Measurements from ENCODE around the gene GNG2.
"Not testable (repeated sequence)": the region's sequence is repeated elsewhere in the genome, so short reads cannot be mapped to it uniquely, and the experiment has no call there.

Gene GNG2

DNA sequence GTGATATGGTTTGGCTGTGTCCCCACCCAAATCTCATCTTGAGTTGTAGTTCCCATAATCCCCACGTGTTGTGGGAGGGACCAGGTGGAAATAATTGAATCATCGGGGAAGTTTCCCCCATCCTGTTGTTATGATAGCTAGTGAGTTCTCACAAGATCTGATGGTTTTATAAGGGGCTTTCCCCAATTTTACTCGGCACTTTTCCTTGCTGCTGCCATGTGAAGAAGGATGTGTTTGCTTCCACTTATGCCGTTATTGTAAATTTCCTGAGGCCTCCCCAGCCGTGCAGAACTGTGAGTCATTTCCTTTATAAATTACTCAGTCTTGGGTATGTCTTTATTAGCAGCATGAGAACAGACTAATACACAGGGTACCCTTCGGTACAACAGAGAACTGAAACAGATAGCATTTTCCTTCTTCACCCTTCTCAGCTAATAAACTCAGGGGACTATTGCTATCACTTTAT lies 45.3 kb downstream of the GNG2 start:
- H3K9me3 ChIP-seq (ENCODE audit: control insufficient read depth, insufficient read depth, low read length); H3K4me1 ChIP-seq (ENCODE audit: control insufficient read depth, insufficient read depth, low read length); H3K36me3 ChIP-seq (ENCODE audit: control insufficient read depth, insufficient read depth, low read length); H3K4me3 ChIP-seq (ENCODE audit: low read depth, low read length); H3K27me3 ChIP-seq (ENCODE audit: control insufficient read depth, insufficient read depth, low read length); H3K9ac ChIP-seq (ENCODE audit: low read depth, low read length): not testable (repeated sequence)

DNA sequence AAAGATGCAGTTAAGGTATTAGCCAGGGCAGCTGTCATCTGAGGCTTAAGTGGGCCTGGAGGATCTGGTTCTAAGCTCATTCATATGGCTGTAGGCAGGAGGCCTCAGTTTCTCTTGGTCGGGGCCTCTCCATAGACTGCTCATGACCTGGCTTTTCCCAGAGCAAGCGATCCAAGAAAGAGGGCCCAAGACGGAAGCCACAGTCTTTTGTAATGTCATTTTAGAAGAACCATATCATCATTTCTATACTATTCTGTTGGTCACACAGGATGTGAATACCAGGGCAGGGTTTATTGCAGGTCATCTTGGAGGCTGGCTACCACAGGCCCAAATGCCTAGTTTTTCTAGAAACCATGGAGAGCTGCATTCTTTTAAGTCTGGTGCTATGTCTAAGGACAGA lies 47.7 kb downstream of the GNG2 start:
- Histone ChIP-seq H3K36me3 (ENCODE audit: control insufficient read depth, insufficient read depth, low read length) (no peaks in the 10 kb centered on the region), H3K4me1 (ENCODE audit: control insufficient read depth, insufficient read depth, low read length) (peaks cover 2% of the 10 kb centered on the region), H3K27me3 (ENCODE audit: control insufficient read depth, insufficient read depth, low read length) (no peaks in the 10 kb centered on the region), H3K9ac (ENCODE audit: low read depth, low read length) (no peak overlapping the region), H3K9me3 (ENCODE audit: control insufficient read depth, insufficient read depth, low read length) (no peaks in the 10 kb centered on the region), H3K4me3 (ENCODE audit: low read depth, low read length) (no peak overlapping the region)

DNA sequence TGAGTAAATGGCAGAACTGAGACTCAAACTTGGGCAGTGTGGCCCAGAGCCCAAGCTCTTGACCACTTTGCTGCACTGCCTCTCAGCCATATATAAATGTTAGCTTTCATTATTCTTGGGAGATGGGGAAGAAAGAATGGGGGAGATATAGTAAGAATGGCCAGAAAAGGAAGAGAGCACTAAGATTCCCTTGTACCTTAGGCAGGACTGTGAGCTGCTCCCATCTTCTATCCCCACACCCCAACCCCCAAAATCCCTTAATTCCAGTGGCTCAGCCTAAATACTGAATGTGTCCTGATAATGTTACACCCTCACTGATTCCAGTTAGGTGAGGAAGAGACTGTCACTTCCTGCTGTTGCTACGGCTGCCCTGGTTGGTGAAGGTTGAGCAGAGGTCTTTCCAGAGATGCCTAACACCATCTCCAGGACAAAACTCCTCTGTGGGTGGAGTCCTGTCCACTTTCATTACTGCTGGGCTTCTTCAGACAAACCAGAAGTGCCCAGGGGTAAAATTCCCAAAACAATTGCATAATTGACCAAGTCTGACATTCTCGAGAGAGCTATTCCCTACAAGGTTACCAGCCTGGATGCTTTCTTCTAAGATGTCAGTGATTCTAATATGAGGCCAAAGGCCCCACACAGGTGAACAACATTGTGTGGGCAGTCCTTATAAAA lies 51.8 kb downstream of the GNG2 start:
- no peaks in the 10 kb centered on the region for H3K27me3 ChIP-seq (ENCODE audit: control insufficient read depth, insufficient read depth, low read length)
- H3K4me3 ChIP-seq (ENCODE audit: low read depth, low read length) = no peak overlapping the region
- no peak overlapping the region for H3K9ac ChIP-seq (ENCODE audit: low read depth, low read length)
- no peaks in the 10 kb centered on the region for H3K9me3 ChIP-seq (ENCODE audit: control insufficient read depth, insufficient read depth, low read length)
- H3K4me1 ChIP-seq (ENCODE audit: control insufficient read depth, insufficient read depth, low read length) = peaks cover 2% of the 10 kb centered on the region
- no peaks in the 10 kb centered on the region for H3K36me3 ChIP-seq (ENCODE audit: control insufficient read depth, insufficient read depth, low read length)

DNA sequence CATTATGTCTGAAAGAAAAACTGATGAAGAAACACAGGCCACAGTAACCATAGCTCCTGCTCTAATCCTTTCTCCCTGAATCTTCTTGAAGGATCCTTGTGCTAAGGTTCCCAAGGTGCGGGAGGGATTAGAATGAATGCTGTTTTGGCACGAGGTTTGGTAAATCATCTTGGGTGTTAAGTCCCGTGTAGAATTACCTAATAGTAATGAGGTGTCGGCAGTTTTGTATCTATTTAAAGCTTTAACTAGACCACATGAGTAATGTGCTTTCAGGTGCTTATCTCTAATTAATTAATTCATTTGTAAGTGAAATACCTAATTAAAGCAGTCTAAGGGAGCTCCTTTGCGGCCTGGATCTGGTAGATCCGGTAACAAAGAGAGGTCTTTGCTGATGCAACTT lies 53.9 kb downstream of the GNG2 start:
- no peaks in the 10 kb centered on the region for H3K9me3 ChIP-seq (ENCODE audit: control insufficient read depth, insufficient read depth, low read length)

GRCh38 chr14:51917193-51917592 lies 56.8 kb downstream of the GNG2 start:
- Histone ChIP-seq H3K9ac (ENCODE audit: low read depth, low read length) (no peak overlapping the region), H3K27me3 (ENCODE audit: control insufficient read depth, insufficient read depth, low read length) (no peaks in the 10 kb centered on the region), H3K4me1 (ENCODE audit: control insufficient read depth, insufficient read depth, low read length) (no peaks in the 10 kb centered on the region), H3K9me3 (ENCODE audit: control insufficient read depth, insufficient read depth, low read length) (no peaks in the 10 kb centered on the region), H3K36me3 (ENCODE audit: control insufficient read depth, insufficient read depth, low read length) (no peaks in the 10 kb centered on the region), H3K4me3 (ENCODE audit: low read depth, low read length) (no peak overlapping the region)

More for the DNA sequence above, 53.9 kb downstream of the GNG2 start:
- no peak overlapping the region for H3K4me3 ChIP-seq (ENCODE audit: low read depth, low read length)
- H3K9ac ChIP-seq (ENCODE audit: low read depth, low read length) = no peak overlapping the region
- no peaks in the 10 kb centered on the region for H3K36me3 ChIP-seq (ENCODE audit: control insufficient read depth, insufficient read depth, low read length)
- H3K27me3 ChIP-seq (ENCODE audit: control insufficient read depth, insufficient read depth, low read length) = no peaks in the 10 kb centered on the region
- H3K4me1 ChIP-seq (ENCODE audit: control insufficient read depth, insufficient read depth, low read length) = peaks cover 2% of the 10 kb centered on the region

DNA sequence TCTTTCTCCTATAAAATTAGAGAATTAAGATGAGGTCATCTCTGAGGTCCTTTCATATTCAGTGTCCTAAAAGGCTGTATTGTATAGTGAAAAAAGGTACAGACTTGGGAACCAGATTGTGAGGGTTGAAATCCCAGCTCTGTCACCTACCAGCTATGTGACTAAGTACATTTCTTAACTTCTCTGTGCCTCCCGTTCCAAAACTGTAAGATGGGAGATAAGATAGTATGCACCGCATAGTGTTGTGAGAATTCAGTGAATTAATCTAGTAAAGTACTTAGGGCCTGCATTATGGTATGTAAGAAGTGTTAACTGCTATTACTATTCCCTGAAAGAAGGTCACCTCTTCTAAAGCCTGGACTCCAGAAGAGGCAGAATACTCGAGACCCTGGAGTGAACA lies 60.6 kb downstream of the GNG2 start:
- Histone ChIP-seq H3K4me3 (ENCODE audit: low read depth, low read length) (no peak overlapping the region), H3K36me3 (ENCODE audit: control insufficient read depth, insufficient read depth, low read length) (no peaks in the 10 kb centered on the region), H3K9me3 (ENCODE audit: control insufficient read depth, insufficient read depth, low read length) (no peaks in the 10 kb centered on the region), H3K27me3 (ENCODE audit: control insufficient read depth, insufficient read depth, low read length) (no peaks in the 10 kb centered on the region), H3K4me1 (ENCODE audit: control insufficient read depth, insufficient read depth, low read length) (no peaks in the 10 kb centered on the region), H3K9ac (ENCODE audit: low read depth, low read length) (no peak overlapping the region)

DNA sequence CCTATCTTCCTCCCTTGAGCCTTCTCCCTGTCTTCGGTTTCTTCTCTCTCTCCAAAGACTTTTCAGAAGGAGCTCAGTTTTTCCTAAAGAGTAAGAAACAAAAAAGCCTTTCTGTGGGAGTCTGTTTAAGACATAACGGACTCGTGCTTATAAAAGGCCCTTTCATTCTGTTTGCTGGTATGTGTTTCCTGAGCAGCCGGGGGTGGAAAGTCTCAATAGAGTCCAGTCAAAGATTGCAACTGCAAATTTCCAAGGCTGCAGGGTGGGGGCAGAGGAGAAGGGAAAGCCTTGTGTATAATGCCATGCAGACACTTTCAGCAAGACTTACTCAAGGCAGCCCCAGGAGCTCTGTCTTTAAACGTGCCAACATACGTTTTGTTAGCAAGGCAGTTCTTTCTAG lies 62.2 kb downstream of the GNG2 start:
- no peaks in the 10 kb centered on the region for H3K4me1 ChIP-seq (ENCODE audit: control insufficient read depth, insufficient read depth, low read length)
- H3K9me3 ChIP-seq (ENCODE audit: control insufficient read depth, insufficient read depth, low read length) = no peaks in the 10 kb centered on the region
- H3K27me3 ChIP-seq (ENCODE audit: control insufficient read depth, insufficient read depth, low read length) = no peaks in the 10 kb centered on the region
- H3K9ac ChIP-seq (ENCODE audit: low read depth, low read length) = no peak overlapping the region
- H3K4me3 ChIP-seq (ENCODE audit: low read depth, low read length) = no peak overlapping the region
- no peaks in the 10 kb centered on the region for H3K36me3 ChIP-seq (ENCODE audit: control insufficient read depth, insufficient read depth, low read length)

DNA sequence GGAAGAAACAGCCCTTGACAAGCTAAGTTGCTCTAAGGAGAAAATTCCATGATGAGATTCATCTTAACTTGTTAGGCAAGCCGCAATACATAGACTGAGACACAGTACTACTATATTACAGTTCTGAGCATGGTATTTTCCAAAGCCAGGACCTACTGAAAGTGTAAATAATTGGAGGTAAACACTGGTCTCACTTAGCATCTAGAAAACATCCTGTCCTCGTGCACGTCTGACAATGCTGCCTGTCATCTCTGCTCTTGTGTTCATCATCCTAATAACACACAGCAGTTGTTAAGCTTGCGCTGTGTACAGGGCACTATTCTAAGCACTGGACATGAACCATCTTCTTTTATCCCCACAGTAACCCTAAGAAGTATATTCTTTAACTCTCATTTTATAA lies 64.2 kb downstream of the GNG2 start:
- Histone ChIP-seq H3K27me3 (ENCODE audit: control insufficient read depth, insufficient read depth, low read length) (no peaks in the 10 kb centered on the region), H3K4me3 (ENCODE audit: low read depth, low read length) (no peak overlapping the region)

DNA sequence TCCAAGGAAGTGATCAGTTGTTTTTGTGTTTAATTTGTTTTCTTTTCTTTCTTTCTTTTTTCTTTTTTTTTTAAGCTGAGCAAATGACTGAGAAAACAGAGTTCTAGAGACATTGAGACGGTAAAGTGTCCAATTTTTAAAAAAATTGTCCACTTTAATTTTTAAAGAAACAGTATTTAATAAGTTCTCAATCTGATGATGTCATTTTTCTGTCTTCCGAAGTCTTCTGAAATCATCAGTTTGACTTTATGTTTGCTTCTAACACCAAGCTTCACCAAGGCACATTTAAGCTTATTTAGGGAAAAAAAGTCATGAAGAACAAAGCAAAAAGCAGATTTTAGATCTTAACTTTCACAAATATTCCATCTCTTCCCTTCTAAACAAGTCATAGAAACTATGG lies 65.6 kb downstream of the GNG2 start:
- Histone ChIP-seq H3K4me1 (ENCODE audit: control insufficient read depth, insufficient read depth, low read length) (no peaks in the 10 kb centered on the region), H3K9me3 (ENCODE audit: control insufficient read depth, insufficient read depth, low read length) (no peaks in the 10 kb centered on the region), H3K27me3 (ENCODE audit: control insufficient read depth, insufficient read depth, low read length) (no peaks in the 10 kb centered on the region), H3K36me3 (ENCODE audit: control insufficient read depth, insufficient read depth, low read length) (no peaks in the 10 kb centered on the region), H3K9ac (ENCODE audit: low read depth, low read length) (no peak overlapping the region), H3K4me3 (ENCODE audit: low read depth, low read length) (no peak overlapping the region)

More for the DNA sequence above, 64.2 kb downstream of the GNG2 start:
- Histone ChIP-seq H3K9me3 (ENCODE audit: control insufficient read depth, insufficient read depth, low read length) (no peaks in the 10 kb centered on the region), H3K9ac (ENCODE audit: low read depth, low read length) (no peak overlapping the region), H3K4me1 (ENCODE audit: control insufficient read depth, insufficient read depth, low read length) (no peaks in the 10 kb centered on the region), H3K36me3 (ENCODE audit: control insufficient read depth, insufficient read depth, low read length) (no peaks in the 10 kb centered on the region)

DNA sequence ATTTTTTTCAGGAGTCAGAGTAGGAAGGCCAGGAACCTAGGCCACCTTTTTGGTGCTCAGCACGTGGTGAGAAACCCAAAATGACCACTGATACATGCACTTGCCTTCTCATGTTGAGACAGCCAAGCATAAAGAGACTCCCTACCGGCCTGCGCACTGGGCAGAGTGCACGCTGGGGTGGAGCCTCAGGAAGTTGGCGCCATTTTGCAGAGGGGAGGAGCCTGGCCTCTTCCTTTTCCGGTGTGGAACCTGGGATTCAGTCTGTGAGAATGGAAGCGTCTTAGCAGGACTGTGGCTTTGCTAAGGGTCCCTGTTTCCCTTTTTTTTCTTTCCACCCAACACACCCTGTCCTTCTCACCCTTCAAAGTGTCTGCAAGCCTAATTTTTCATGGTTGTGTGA lies 66.0 kb downstream of the GNG2 start:
- no peaks in the 10 kb centered on the region for H3K36me3 ChIP-seq (ENCODE audit: control insufficient read depth, insufficient read depth, low read length)
- H3K4me3 ChIP-seq (ENCODE audit: low read depth, low read length) = no peak overlapping the region
- H3K4me1 ChIP-seq (ENCODE audit: control insufficient read depth, insufficient read depth, low read length) = no peaks in the 10 kb centered on the region
- no peak overlapping the region for H3K9ac ChIP-seq (ENCODE audit: low read depth, low read length)
- H3K9me3 ChIP-seq (ENCODE audit: control insufficient read depth, insufficient read depth, low read length) = no peaks in the 10 kb centered on the region
- no peaks in the 10 kb centered on the region for H3K27me3 ChIP-seq (ENCODE audit: control insufficient read depth, insufficient read depth, low read length)

DNA sequence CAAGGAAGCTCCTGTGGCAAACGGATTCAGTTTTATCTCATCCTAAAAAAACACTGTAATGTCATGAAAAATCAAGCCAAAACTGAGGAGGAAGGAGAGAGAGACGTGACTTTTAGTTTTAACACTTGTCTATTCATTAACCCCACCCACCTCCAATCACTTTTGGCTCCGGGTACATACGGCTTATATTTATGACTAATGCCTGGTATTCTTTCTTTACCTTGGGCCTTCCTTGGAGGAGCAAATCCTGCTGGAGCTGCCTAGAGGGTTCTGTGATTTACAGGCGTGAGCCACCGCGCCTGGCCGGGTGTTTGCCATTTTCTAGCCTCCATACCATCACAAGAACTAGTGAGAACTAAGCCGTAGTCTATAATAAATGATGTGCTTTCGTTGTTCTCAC lies 68.2 kb downstream of the GNG2 start:
- no peak overlapping the region for H3K9ac ChIP-seq (ENCODE audit: low read depth, low read length)
- H3K36me3 ChIP-seq (ENCODE audit: control insufficient read depth, insufficient read depth, low read length) = no peaks in the 10 kb centered on the region
- H3K9me3 ChIP-seq (ENCODE audit: control insufficient read depth, insufficient read depth, low read length) = no peaks in the 10 kb centered on the region
- H3K27me3 ChIP-seq (ENCODE audit: control insufficient read depth, insufficient read depth, low read length) = no peaks in the 10 kb centered on the region
- no peak overlapping the region for H3K4me3 ChIP-seq (ENCODE audit: low read depth, low read length)
- H3K4me1 ChIP-seq (ENCODE audit: control insufficient read depth, insufficient read depth, low read length) = no peaks in the 10 kb centered on the region

DNA sequence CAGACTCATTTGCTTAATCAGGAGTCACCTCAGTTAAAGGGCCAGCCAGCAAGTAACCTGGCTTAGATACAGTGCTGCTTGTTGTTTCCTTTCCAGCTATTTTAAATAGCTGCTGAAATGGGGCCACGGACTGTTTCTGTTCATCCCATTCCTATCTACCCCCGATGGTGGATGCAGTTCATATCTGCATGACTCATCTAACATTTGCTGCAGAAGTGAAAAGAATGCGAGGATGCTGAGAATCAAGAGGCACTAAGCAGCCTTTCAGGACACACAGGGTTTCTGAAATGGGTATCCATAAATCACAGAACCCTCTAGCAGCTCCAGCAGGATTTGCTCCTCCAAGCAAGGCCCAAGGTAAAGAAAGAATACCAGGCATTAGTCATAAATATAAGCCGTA lies 68.8 kb downstream of the GNG2 start:
- no peaks in the 10 kb centered on the region for H3K4me1 ChIP-seq (ENCODE audit: control insufficient read depth, insufficient read depth, low read length)
- H3K4me3 ChIP-seq (ENCODE audit: low read depth, low read length) = no peak overlapping the region
- H3K9me3 ChIP-seq (ENCODE audit: control insufficient read depth, insufficient read depth, low read length) = no peaks in the 10 kb centered on the region
- no peaks in the 10 kb centered on the region for H3K36me3 ChIP-seq (ENCODE audit: control insufficient read depth, insufficient read depth, low read length)
- no peaks in the 10 kb centered on the region for H3K27me3 ChIP-seq (ENCODE audit: control insufficient read depth, insufficient read depth, low read length)
- H3K9ac ChIP-seq (ENCODE audit: low read depth, low read length) = no peak overlapping the region

Data from iPS-15b (cell line).